ENCODE measurements around the gene NDUFA9. TPM values are rescaled to one million over a fixed set of nuclear protein-coding genes. Genes with fewer than 3 reads are reported as not detected.

NDUFA9 gene
- total RNA-seq (10 to 100 TPM; 21.1 to 45.3 (median 36.1) TPM), polyA plus RNA-seq (10 to 100 TPM; 33.8 to 48.6 TPM)

DNA sequence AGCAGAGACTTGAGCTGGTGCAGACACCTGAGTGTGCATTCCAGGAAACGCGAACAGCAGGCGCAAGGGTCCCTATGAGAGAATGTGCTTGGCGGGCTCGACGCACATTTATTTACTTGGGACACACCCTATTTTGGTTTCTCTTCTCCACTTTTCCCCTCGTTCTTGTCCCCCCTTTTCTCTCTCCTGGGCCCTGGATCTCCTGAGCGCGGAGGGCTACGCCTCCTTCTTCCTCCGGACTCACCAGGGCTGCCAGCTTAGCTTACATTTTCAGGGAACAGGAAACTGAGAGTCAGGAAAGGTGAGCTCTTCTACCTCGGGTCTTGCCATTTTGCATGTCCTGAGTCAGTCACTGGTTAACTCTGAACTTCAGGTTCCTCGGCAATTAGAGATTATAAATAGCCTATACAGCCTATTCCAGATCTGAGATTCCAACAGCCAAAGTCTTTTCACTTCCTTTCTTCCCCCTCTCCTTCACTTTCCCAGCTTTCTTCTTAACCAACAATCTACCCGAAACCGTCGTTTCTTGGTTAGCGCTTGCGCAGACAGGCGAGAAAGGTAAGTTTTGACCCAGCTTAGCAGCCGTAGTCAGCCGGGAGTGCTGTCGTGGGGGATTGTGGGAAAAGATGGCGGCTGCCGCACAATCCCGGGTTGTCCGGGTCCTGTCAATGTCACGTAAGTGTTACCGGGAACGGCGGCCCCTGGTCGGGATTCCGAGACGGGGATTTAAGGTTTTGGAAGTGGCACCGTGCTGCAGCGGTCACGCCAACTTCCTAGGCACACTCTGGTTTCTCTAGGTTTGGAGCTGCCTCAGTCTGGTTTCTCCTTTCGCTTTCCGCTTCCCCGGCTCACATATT lies at the start of gene NDUFA9, which contains the start of gene AKAP3:
Gene NDUFA9, plus strand, starts transcription at position 614 of the 857 bp plus-strand sequence. Its CDS starts 13 bp downstream, at position 627.
Gene AKAP3, minus strand, starts transcription at position 551 of the 857 bp plus-strand sequence. CDS start 10,855 bp downstream, outside the sequence.
- Histone ChIP-seq H3K27ac (peak within 1 kb of the TSS; percentile 62 to 81 (median 77)), H3K4me3 (peak within 1 kb of the TSS; percentile 47 to 87 (median 76)), H3K27me3 (no peaks in the 10 kb centered on the region), H3K4me1 (peaks cover 6 to 25% (median 9%) of the 10 kb centered on the region in 3 donors), H3K36me3 (no peaks in the 10 kb centered on the region), H3K9me3 (no peaks in the 10 kb centered on the region)
- peak; percentile 86 for FAIRE-seq
- 0% methylated on average over 39 of the region's 39 CpGs for WGBS, 2 donors
- intact Hi-C loops (cut with DNase I), result no loop called here
- ATAC-seq, result peak; percentile 97 to 99 (median 99)
- TF ChIP-seq, protein P1, sequence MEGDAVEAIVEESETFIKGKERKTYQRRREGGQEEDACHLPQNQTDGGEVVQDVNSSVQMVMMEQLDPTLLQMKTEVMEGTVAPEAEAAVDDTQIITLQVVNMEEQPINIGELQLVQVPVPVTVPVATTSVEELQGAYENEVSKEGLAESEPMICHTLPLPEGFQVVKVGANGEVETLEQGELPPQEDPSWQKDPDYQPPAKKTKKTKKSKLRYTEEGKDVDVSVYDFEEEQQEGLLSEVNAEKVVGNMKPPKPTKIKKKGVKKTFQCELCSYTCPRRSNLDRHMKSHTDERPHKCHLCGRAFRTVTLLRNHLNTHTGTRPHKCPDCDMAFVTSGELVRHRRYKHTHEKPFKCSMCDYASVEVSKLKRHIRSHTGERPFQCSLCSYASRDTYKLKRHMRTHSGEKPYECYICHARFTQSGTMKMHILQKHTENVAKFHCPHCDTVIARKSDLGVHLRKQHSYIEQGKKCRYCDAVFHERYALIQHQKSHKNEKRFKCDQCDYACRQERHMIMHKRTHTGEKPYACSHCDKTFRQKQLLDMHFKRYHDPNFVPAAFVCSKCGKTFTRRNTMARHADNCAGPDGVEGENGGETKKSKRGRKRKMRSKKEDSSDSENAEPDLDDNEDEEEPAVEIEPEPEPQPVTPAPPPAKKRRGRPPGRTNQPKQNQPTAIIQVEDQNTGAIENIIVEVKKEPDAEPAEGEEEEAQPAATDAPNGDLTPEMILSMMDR (IDR thresholded peaks at IDR 0.05), result no peak
- peak; percentile 76 to 90 (median 83) for DNase-seq

DNA sequence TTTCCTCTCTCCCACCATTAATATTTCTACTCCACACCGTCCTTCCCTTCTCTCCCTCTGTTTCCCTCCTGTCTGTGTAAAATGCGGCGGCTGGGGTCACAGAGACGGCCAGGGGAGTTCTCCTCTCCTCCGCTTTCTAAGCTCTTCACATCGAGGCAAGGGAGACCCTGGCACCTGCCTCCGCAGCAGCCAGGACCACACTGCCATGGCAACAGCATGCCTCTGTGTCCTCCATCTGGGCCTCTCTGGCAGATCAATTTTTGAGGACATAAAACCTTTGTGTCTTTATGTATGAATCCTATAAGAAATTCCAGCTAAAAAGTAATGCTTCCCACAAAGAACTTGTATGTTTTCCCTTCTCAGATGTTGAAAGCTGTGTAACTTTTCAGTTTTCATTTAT lies 45.5 kb upstream of the NDUFA9 start:
- Histone ChIP-seq H3K27me3 (no peaks in the 10 kb centered on the region), H3K27ac (no peak overlapping the region), H3K4me1 (peaks cover 0 to 14% (median 13%) of the 10 kb centered on the region in 3 donors), H3K4me3 (no peak overlapping the region), H3K9me3 (no peaks in the 10 kb centered on the region), H3K36me3 (no peaks in the 10 kb centered on the region)
- intact Hi-C loops (cut with DNase I), result no loop called here
- no peak for FAIRE-seq
- TF ChIP-seq, protein P1 (IDR thresholded peaks at IDR 0.05), result no peak
- no peak for ATAC-seq
- WGBS, 2 donors, result 43 to 55% methylated on average over 7 of the region's 7 CpGs
- DNase-seq, result no peak

DNA sequence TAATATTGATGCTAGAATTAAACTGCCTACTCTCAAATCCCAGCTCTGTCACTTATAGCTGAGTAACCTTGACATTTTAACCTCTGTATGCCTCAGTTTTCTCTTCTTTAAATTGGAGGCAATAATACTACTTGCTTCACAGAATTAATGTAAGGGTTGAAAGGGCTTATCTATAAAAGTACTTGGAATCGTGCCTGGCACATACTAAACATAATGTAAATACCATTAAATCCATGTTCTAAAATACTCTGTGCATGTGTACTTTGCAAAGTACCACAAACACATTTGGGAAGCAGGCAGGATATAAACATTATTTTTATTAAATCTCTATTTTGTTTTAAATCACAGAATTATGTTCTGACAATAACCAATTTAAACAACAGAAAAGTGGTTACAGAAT lies 45.0 kb upstream of the NDUFA9 start:
- 8 to 9% methylated on average over 1 of the region's 1 CpG for WGBS, 2 donors
- intact Hi-C loops (cut with DNase I), result no loop called here
- no peaks in the 10 kb centered on the region for H3K27me3 ChIP-seq
- H3K4me1 ChIP-seq, result peaks cover 0 to 14% (median 13%) of the 10 kb centered on the region in 3 donors
- DNase-seq (no peak), ATAC-seq (no peak), FAIRE-seq (no peak)
- TF ChIP-seq, protein P1 (IDR thresholded peaks at IDR 0.05), result no peak
- no peak overlapping the region for H3K4me3 ChIP-seq
- H3K9me3 ChIP-seq, result no peaks in the 10 kb centered on the region
- no peaks in the 10 kb centered on the region for H3K36me3 ChIP-seq
- H3K27ac ChIP-seq, result no peak overlapping the region

- Histone ChIP-seq H3K9me3 (no peaks in the 10 kb centered on the region), H3K27ac (peak overlapping the region in 2 of 4 donors; percentile 41 to 44), H3K4me1 (peaks cover 0 to 14% (median 13%) of the 10 kb centered on the region in 3 donors), H3K36me3 (no peaks in the 10 kb centered on the region), H3K4me3 (peak overlapping the region; percentile 49 to 67 (median 66)), H3K27me3 (no peaks in the 10 kb centered on the region)
- TF ChIP-seq, protein P1 (IDR thresholded peaks at IDR 0.05), result peak; percentile 94 to 98 (median 97)
- ATAC-seq, result peak; percentile 95 to 99 (median 98)
- intact Hi-C loops (cut with DNase I), result no loop called here
- 0 to 1% methylated on average over 25 of the region's 25 CpGs for WGBS, 2 donors
- peak; percentile 69 to 88 (median 80) for DNase-seq
- no peak for FAIRE-seq
Measured at GRCh38 chr12:4604684-4605193, 44.2 kb upstream of the NDUFA9 start.

Data from pancreas (tissue), 10 donors.